AG04450 (cell line): ENCODE measurements around the gene URGCP. TPM values are rescaled to one million over a fixed set of nuclear protein-coding genes. Genes with fewer than 3 reads are reported as not detected.

Experiments used
- CTCF ChIA-PET: fragments of 300-600, 350-600 bp; formaldehyde crosslinking; extraction: SDS; loops from one replicate; lab custom pipeline; 2022; ENCODE audit warnings: antibody characterized with exemption, inconsistent platforms; lab: Charles Lee
- POLR2A ChIA-PET: fragments of 350-600 bp; formaldehyde crosslinking; extraction: SDS; loops from one replicate; lab custom pipeline; 2021; ENCODE audit warnings: antibody characterized with exemption, inconsistent platforms; lab: Yijun Ruan, JAX
- DNase-seq: peaks from one replicate; pipeline ENCODE4 v3.0.0-alpha.2; 2011; ENCODE audit warnings: low read depth, low spot score
- H3K27ac ChIP-seq: one replicate; pipeline ENCODE4 v1.5.1; 2012; ENCODE audit warnings: low read depth, low read length, control low read depth
- H3K27me3 ChIP-seq: one replicate; pipeline ENCODE4 v1.6.0; 2012; ENCODE audit warnings: low read length; ENCODE audit not compliant: control insufficient read depth, insufficient read depth
- H3K4me3 ChIP-seq: 2 replicates; pipeline ENCODE4 v1.5.1; 2011; ENCODE audit warnings: mild to moderate bottlenecking, low read depth, low read length, control low read depth
- H3K9me3 ChIP-seq: 2 replicates; pipeline ENCODE4 v1.5.1; 2012; ENCODE audit warnings: low read length; ENCODE audit not compliant: control insufficient read depth, insufficient read depth
- polyA plus RNA-seq: library from polyadenylated mRNA; depleted of rRNA; stranded (reverse); fragments of >200 nt; gene quantifications from 2 replicates; pipeline ENCODE4 v1.2.3, GENCODE V29; 2011
- TF ChIP-seq, protein P1 (sequence below): IDR thresholded peaks from 2 replicates; pipeline ENCODE4 v1.5.1; 2011; ENCODE audit warnings: low read depth, low read length, control low read depth, inconsistent platforms

Gene URGCP
- polyA plus RNA-seq, 1 experiment, result 23.1 TPM

DNA sequence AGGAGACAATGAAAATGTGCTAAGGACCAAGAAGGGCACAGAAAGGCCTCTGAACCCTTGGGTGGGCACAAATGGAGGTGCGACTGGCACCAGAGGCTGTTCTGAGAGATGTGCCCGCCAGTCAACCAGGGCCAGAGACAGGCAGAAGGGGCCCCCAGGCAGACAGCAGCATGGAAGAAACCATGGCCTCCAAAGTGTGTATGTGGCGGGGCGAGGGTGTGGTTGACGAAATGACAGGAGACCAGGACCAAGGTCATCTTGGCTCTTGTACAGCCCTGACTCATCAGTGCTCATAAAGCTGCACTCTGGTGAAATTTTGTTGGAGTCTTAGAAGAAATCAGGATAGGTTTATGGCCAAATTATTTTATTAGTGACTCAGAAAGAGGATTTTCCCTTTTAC lies 33.1 kb downstream of the URGCP start:
- Histone ChIP-seq H3K9me3 (no peaks in the 10 kb centered on the region; the same call in 1 of the 2 replicates), H3K4me3 (no peak overlapping the region), H3K27ac (peak overlapping the region; percentile 89), H3K27me3 (no peaks in the 10 kb centered on the region)
- CTCF ChIA-PET, result no interaction called here
- TF ChIP-seq, protein P1, sequence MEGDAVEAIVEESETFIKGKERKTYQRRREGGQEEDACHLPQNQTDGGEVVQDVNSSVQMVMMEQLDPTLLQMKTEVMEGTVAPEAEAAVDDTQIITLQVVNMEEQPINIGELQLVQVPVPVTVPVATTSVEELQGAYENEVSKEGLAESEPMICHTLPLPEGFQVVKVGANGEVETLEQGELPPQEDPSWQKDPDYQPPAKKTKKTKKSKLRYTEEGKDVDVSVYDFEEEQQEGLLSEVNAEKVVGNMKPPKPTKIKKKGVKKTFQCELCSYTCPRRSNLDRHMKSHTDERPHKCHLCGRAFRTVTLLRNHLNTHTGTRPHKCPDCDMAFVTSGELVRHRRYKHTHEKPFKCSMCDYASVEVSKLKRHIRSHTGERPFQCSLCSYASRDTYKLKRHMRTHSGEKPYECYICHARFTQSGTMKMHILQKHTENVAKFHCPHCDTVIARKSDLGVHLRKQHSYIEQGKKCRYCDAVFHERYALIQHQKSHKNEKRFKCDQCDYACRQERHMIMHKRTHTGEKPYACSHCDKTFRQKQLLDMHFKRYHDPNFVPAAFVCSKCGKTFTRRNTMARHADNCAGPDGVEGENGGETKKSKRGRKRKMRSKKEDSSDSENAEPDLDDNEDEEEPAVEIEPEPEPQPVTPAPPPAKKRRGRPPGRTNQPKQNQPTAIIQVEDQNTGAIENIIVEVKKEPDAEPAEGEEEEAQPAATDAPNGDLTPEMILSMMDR, result no peak
- no peak for DNase-seq
- POLR2A ChIA-PET, result no interaction called here

GRCh38 chr7:43872406-43873110 lies 33.8 kb downstream of the URGCP start:
- peak; percentile 57 for DNase-seq
- Histone ChIP-seq H3K9me3 (no peaks in the 10 kb centered on the region; the same call in 1 of the 2 replicates), H3K4me3 (no peak overlapping the region), H3K27me3 (no peaks in the 10 kb centered on the region), H3K27ac (peak overlapping the region; percentile 89)
- TF ChIP-seq, protein P1, result no peak
- POLR2A ChIA-PET, result interaction anchor here (0.6 kb wide), 1 partner anchor 44 kb away, joined by 4 read pairs; no protein-coding TSS in a partner anchor
- CTCF ChIA-PET, result no interaction called here

DNA sequence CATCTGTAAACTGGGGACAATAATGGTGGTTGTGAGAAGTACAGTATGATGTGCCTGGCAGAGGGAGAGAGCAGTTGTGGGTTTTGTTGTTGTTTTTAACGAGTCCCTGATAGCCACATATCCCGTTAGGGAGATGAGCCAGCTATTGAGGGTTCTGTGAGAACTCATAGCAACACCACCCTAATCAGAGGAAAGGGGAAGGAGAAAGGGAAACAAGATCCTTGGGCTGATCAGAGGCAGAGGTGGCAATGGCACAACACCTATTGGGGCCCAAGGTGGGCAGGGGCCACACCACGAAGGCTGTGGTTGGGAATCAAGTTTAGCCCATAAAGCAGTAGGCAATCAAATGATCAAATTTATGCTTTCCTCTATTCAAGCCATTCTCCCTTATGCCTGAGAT lies 35.3 kb downstream of the URGCP start:
- ChIA-PET POLR2A (no interaction called here), CTCF (interaction anchor here (1.0 kb wide), 1 partner anchor 8 kb away, joined by 3 read pairs; no protein-coding TSS in a partner anchor)
- no peak for DNase-seq
- TF ChIP-seq, protein P1, result no peak
- no peaks in the 10 kb centered on the region for H3K27me3 ChIP-seq
- H3K4me3 ChIP-seq, result no peak overlapping the region
- peak overlapping the region; percentile 100 for H3K27ac ChIP-seq
- H3K9me3 ChIP-seq, result no peaks in the 10 kb centered on the region

DNA sequence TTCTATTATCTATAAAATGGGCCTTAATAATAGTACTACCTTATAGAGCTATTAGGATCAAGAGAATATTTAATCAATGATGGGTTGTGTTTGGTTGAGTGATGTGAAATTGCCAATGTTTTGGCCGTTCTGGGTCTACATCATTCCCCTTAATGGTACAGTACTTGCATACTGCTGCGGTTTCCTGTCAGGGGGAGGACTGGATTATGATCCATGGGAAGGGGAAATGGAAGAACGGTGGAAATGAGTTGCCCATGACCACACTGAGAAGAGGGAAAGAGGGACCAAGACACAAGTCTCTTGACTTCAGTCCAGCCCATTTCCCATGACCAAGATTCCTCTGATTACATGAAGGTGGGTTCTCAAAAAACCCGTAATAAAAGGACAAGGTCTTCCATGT lies 36.1 kb downstream of the URGCP start:
- POLR2A ChIA-PET, result no interaction called here
- DNase-seq, result no peak
- no peaks in the 10 kb centered on the region for H3K27me3 ChIP-seq
- peak overlapping the region; percentile 89; the same call in 1 of the 2 replicates for H3K4me3 ChIP-seq
- H3K27ac ChIP-seq, result peak overlapping the region; percentile 100
- no peaks in the 10 kb centered on the region for H3K9me3 ChIP-seq
- CTCF ChIA-PET, result interaction anchor here (0.9 to 1.0 kb wide), 2 partner anchors 9 to 48 kb away, joined by 3 to 4 read pairs; no protein-coding TSS in a partner anchor
- TF ChIP-seq, protein P1, result no peak

GRCh38 chr7:43869867-43870240 lies 36.5 kb downstream of the URGCP start:
- ChIA-PET POLR2A (interaction anchor here (0.6 to 1.9 kb wide), 7 partner anchors 11 to 287 kb away, joined by 3 to 7 read pairs (median 5); partner anchors contain the start of genes STK17A and UBE2D4), CTCF (interaction anchor here (0.9 kb wide), 1 partner anchor 48 kb away, joined by 4 read pairs; no protein-coding TSS in a partner anchor)
- Histone ChIP-seq H3K27me3 (no peaks in the 10 kb centered on the region), H3K9me3 (no peaks in the 10 kb centered on the region), H3K4me3 (peak overlapping the region; percentile 89), H3K27ac (peak overlapping the region; percentile 100)
- peak; percentile 86 for DNase-seq
- TF ChIP-seq, protein P1, result no peak
